NOMO-1 treated with DMSO at 0.1 percent for 48 hours (cell line): Measurements from ENCODE around the gene SHLD1.
"Not testable (repeated sequence)": the region's sequence is repeated elsewhere in the genome, so short reads cannot be mapped to it uniquely, and the experiment has no call there.

ENCODE experiments used
- DNase-seq: peaks from one replicate; lab custom pipeline; 2025; ENCODE audit not compliant: unreplicated experiment; lab: John Stamatoyannopoulos, UW

Gene SHLD1

DNA sequence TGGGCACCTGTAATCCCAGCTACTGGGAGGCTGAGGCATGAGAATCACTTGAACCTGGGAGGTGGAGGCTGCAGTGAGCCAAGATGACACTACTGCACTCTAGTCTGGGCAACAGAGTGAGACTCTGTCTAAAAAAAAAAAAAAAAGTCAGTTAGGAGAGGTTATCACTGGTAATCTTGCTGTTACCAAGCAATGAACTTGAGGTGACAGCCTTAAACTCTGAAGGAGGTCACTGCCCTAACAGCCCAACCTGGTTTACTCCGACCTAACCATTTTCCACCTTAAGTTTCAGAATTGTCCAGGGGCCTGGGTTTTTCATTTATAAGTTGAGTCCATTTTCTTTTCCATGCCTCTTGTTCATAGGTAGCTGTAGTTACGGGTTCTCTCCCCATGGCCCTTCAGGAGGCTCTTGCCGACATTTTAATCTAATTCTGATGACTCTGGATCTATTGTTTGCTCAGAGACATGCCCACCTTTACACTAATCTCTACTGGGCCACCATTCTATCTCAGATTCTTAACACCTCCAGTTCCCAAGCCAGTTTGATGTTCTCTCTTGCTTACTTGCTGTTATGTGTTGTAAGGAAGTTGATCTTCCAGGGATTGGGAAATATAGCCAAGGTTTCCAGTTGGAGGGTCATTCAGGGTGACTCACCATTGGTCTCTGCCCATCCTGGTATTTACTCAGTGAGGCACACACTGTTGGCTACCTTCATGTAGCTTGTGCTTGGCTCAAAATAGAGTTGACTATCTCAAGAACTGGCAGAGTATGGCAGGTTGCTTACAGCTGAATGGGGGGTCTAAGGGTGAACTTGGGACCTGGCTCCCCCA is 29.1 kb downstream of the SHLD1 start:
- no peak for DNase-seq

DNA sequence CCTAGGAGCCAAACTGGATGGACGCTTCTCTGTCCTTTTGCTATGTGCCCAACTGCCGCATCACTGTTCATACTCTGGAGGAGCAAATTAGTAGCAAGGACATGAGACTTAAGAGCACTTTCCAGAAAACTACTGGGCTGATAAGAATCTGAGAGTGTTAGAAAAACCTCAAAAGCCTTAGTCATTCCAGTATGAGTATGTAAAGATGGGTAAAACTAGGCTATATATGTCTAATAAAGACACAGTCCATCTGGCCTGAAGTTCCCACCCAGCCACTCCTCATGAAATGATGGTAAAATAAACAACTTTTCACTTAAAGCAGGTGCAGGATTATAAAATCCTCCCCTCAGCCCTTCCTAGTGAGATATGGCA is 30.6 kb downstream of the SHLD1 start:
- DNase-seq = no peak

DNA sequence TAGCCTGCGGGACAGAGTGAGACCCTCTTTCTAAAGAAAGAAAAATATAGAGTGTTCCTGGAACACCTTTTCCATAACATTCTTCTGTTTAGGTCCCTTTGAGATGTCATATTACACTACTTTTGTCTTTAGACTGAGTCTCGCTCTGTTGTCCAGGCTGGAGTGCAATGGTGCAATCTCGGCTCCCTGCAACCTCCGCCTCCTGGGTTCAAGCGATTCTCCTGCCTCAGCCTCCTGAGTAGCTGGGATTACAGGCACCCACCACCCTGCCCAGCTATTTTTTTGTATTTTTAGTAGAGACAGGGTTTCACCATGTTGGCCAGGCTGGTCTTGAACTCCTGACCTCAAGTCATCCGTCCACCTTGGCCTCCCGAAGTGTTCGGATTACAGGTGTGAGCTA is 31.2 kb downstream of the SHLD1 start:
- not testable (repeated sequence) for DNase-seq

DNA sequence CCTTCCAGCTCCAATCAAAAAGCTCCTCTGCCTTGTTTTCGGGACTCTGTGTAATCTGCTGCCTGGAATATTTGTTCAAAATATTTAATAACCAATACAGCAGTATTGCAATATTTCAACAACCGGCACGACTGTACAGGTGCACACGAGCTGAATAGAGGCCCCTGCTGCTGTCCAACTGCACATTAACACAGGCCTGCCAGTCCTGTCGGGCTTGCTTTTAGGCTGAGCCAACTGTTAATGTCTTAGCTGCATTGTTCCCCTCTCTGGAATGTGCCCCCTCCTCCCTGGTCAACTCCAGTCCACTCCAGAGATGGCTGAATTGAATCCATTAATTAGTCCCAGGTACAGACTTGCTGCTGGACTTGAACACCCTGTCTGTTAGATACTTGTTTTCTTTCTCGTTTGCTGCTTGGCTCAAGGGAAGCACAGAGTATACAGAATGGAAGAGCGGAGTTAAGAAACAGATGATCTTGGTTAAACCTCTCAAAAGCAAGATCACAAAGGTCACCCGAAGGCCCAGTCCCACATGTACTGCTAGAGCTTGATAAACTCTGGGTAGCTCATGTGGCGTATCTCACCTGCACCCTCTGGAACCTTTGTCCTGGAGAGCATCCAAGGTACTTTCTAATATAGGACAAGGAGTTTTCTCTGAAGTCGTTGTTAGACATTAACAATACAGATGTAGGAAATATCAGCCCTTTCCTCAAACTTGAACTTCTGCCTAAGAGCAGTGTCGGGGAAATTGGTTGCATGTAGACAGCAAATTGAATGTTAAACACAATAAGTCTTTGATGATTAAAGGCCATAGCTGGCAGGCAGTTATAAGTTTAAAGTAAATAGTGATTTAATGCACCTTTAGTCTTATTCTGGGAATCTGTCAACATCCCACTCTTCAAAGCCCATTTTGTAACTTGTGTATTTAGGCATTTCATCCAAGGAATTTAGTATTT is 31.9 kb downstream of the SHLD1 start:
- no peak for DNase-seq

DNA sequence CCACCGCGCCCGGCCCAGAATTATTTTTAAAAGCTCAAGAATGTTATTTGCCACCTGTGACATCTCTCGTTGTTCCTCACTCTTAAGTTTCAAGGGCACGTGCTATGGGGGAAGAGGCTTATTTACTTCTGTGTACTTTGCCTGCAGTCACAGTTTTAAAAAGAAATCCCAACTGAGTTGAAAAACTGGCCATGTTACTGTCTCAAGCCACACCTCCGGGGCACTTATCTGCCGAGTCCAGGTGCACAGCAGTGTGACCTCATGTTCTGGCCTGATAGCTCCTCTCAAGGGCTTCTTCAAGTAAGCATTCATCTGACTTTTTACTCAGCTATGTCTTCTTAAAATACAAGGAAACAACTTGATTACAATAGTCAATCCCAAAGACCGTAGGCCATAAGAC is 34.5 kb downstream of the SHLD1 start:
- DNase-seq = no peak

DNA sequence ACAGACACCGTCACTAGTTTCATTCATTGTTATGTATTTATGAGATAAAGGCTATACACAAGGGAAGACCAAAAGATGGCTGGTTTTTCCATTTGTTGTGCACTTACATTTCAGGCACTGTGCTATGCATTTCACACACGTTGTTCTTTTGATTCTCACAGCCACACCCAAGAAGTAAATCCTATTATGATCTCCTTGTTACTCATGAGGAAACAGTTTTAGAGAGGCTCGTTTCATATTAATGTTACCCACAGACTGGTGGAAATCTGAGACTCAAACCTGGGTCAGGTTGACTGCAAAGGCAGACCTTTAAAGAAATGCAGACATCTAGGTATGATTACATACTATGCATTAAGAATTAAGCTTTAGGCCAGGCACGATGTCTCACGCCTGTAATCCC is 34.9 kb downstream of the SHLD1 start:
- no peak for DNase-seq

DNA sequence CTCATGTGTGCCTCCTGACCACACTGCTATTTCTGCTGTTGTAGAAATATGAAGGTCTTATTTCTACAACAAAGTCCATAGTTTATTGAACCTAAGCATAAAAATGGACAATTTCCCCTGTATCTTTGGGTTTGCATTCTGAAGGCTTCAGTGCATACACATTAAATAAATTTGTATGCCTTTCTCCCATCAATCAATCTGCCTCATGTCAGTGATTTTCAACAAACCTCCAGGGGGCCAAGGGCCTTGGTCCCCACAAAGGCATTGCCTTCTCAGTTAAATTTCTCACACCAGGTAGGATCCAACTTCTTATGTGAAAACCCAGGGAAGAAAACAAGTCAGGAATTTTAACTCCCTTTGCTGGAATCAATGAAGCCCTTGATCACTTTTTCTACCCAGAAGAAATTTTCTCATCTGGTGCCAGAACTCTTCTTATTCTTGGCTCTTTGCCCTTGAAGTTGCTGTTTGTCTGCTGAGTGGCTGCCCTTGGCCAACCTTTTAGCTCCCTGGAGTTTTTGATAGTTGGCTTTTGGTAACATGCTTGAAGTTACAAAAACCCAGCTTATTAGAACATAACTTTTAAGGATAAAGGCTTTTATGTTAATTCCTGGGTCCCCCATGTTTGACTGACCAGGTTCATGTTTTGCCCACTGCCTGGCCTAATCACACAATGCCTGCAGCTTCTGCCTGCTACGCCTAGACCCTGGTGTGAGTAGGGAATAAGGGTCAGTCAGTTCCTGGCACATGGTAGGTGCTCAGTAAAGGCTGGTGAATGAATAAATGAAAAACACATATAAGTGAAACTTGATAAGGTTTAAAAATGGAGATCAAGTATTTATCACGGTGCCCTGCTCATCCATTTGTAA is 37.0 kb downstream of the SHLD1 start:
- DNase-seq = no peak

DNA sequence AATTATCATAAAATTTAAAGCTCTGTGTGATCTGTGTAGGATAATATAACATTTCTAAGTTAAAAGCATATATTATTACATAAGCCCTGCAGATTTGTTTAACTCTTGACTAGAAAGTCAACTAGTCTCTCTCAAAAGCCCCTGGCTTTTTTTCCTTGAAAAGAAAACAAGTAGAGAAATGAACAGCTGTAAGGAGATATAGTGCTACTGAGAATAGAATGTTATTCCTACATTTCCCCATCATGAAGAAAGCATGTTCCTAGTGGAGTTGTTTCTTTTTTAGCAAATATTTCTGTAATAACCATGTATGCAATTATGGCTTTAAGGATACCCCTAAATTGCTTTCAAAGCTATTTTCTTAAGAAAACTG is 37.6 kb downstream of the SHLD1 start:
- no peak for DNase-seq

DNA sequence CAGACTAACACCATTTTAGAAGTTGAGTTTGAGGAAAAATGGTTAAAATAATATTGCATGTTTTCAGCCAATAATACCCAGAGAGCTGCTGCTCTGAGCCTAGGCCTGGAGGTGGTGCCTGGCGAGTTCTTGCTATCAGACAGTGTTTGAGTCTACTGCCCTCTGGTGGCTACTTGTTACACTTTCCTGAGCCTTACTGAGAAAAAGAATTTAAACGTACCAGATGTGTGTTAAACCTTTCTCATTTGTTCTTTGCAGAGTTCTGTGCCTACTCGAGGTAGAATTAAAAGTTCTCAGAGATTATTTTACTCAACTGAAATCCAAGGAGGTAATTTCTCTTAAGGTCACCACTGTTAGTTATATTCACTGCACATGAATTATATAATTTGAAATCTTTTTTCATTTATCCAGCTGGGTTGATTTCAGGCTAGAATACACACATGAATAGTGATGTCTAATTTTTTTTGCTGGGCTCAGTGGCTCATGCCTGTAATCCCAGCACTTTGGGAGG is 38.2 kb downstream of the SHLD1 start:
- peak; percentile 87 for DNase-seq

DNA sequence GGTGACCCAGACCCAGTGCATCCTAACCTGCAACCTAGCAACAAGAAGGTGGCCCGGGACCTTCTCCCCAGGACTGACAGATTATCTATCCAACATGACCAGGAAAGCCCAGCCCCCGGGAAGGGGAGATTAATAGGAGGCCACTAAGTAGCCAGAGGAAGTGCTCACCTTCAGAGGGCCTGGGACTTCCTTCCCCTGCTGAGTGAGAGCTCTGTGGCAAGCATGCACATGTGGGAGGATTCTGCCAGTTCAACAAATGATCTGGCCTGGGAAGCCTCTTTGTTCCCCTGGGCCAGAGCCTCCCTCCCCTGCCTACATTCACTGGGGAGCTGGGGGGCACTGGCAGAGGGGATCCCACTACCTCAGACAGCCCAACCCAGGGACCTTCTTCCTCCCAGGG is 39.6 kb downstream of the SHLD1 start:
- no peak for DNase-seq

DNA sequence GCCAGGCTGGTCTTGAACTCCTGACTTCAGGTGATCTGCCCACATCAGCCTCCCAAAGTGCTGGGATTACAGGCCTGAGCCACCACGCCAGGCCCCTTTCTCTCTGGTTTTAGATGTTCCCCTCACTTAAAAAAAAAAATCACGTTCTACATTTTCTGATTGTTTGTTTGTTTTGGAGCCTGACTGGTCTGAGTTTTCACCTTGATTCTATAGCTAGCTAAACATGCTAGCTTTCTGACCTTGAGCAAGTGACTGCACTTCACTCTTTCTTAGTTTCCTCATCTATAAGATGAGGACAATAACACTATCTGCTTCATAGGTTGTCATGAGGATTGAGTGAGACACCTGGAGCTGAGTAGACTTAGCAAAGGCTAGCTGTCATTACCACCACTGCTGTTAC is 43.7 kb downstream of the SHLD1 start:
- DNase-seq = no peak

DNA sequence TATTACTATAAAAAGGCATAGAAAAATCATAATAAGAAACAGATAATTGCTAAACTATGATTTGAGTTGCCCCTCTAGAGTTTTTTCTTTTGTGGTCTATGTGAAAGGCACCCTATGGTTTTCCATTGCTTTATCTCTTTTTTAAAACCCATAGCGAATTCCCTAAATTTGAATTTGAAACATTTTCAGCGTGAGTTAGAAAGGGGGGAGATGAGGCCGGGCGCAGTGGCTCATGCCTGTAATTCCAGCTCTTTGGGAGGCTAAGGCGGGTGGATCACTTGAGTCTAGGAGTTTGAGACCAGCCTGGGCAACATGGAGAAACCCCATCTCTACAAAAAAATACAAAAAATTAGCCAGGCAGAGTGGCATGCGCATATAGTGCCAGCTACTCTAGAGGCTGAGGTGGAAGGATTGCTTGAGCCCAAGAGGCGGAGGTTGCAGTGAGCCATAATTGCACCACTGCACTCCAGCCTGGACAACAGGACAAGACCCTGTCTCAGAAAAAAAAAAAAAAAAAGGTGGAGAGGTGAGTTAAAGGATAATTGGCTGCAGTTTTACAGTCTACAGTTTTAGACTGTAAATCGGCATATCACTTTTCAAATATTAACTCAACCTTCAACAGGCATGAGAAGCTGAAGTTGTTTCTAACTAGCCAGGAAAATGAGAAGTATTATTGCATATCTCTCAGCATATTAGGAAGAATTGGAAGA is 46.3 kb downstream of the SHLD1 start:
- DNase-seq = no peak

DNA sequence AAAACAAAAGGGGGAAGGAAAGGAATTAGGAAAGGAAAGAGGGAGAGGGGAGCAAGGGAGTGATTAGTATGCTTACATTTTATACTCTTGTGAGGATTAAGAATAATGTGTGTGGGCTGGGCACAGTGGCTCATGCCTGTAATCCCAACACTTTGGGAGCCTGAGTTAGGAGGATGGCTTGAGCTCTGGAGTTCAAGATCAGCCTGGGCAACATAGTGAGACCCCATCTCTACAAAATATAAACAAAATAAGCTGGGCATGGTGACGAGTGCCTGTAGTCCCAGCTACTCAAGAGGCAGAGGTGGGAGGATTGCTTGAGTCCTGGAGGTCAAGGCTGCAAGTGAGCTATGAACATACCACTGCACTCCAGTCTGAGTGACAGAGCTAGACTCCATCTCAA is 47.0 kb downstream of the SHLD1 start:
- DNase-seq = no peak

DNA sequence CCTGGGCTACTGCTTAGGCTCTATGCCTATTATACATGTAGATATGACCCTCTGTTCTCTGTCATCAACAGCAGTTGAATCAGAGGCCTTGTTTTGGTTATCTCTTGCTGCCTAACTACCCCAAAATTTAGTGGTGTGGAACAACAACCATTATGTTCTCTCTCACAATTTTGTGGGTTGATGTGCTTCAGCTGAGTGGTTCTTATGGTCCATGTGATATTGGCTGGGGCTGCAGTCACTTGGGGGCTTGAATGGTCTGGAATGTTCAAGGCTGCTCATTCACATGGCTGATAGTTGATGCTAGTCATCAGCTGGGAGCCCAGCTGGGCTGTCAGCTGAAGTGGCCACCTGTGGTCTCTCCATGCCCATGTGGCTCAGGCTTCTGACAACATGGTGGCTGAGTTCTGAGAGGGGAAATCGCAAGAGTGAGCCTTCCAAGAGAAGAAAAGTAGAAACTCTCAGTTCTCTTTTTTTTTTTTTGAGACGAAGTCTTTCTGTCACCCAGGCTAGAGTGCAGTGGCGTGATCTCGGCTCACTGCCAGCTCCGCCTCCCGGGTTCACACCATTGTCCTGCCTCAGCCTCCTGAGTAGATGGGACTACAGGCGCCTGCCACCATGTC is 47.8 kb downstream of the SHLD1 start:
- DNase-seq = peak; percentile 68

DNA sequence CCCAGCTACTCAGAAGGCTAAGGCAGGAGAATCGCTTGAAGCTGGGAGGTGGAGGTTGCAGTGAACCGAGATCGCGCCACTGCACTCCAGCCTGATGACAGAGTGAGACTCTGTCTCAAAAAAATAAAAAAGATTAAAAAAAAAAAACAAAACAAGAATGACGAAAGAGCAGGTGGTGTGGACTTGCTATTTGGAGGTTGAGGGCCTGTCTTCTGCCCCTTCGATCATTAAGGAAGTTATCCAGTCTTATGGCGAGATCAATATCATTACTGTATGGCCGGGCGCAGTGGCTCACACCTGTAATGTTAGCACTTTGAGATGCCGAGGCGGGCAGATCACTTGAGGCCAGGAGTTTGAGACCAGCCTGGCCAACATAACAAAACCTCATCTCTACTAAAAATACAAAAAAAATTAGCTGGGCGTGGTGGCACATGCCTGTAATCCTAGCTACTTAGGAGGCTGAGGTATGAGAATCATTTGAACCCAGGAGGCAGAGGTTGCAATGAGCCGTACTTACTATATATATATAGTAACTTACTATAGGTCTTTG is 53.6 kb downstream of the SHLD1 start:
- DNase-seq = not testable (repeated sequence)

DNA sequence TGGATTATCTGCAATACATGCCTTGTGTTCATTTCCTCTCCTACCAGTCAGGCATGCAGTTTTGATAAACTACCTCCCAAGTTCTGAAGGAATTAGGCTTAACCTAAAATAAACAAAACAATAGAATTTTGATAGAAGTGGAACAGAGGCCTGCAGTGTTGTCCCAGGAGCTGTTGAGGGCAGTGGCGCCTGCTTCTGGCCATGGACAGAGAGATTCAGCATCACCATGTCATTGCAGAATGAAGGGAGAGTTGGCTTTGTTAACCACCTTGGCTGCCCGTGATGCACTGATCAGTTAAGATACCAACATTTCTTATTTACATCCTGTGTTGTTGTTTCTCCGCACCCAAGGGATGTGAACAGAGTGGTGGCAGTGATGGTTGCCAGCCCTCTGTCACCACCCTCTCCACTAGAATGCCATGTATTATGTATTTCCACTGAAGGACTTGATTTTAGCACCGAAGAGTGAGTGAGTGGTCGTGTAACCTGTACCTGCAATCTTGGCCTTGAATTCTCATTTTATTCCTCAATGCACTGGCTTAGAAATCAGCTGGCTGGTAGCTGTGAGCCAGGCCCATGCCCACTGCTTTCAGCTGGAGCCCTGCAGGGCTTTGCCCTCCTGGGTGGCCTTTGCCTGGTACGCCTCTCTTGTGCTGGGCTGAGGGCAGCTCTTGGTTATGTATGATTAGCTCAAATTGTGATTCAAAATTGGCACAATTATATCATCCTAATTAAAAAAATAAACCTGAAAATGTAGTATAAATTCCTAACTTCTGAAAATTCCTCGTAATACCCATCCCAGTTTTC is 56.5 kb downstream of the SHLD1 start:
- no peak for DNase-seq

DNA sequence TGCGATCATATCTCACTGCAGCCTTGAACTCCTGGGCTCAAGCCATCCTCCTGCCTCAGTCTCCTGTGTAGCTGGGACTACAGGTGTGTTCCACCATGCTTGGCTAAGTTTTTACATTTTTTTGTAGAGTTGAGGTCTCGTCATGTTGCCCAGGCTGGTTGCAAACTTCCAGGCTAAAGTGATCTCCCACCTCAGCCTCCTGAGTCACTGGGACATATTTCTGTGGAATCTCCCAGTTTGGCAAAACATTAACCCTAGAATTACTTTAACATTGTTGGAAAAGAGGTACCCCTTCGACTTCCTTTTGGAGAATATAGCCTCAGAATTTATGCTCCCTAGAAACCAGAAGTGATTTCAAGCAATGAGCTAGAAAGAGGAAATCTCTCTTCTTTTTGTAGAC is 57.2 kb downstream of the SHLD1 start:
- DNase-seq = no peak

DNA sequence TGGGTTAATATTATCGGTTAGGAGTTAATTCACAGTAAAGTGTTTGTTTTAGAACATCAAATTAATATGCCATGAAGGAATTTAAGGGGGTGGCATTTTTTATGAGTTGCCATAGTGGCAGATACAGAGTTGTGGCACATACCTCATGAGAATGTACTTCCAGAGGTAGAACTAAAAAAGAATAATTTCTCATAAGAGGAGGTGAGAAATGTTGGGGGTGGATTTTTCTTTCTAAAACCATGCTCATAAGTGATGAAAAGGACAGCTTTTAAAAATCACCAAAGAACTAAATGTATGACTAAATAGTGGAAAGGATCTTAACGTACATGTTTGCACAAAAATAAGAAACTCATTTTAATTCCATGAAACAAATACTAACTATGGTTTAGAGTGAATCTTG is 58.7 kb downstream of the SHLD1 start:
- no peak for DNase-seq

DNA sequence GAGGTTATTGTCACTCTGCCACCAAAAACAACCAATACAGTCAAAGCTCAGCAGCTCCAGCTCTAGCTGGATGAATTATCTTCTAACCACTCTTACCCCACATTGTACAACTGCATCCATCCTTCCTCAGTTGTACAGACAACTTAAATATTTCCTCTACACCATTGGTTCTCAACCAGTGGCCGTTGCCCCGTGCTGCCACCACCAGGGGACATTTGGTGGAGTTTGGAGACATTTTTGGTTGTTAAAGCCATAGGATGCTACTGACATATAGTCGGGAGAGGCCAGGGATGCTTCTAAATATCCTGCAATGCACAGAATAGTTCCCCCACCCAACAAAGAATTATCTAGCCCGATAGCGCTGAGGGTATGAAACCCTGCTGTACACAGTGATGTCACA is 59.3 kb downstream of the SHLD1 start:
- DNase-seq = no peak
